GM21825 (cell line): ENCODE results near the gene TBCD.
"Not testable (repeated sequence)": the region's sequence is repeated elsewhere in the genome, so short reads cannot be mapped to it uniquely, and the experiment has no call there.

Experiments used
- ATAC-seq: cut with Tn5 transposase; IDR thresholded peaks from one replicate; pipeline ENCODE4 v1.9.1; 2021; ENCODE audit warnings: mild to moderate bottlenecking, moderate library complexity; ENCODE audit not compliant: unreplicated experiment

TBCD gene

GRCh38 chr17:82984751-82985427 is 233.0 kb downstream of the TBCD start:
- ATAC-seq, result no peak

GRCh38 chr17:82985428-82985805 is 233.6 kb downstream of the TBCD start:
- ATAC-seq, result no peak

GRCh38 chr17:82985973-82986372 is 234.1 kb downstream of the TBCD start:
- ATAC-seq, result no peak

GRCh38 chr17:82989051-82989450 is 237.2 kb downstream of the TBCD start:
- not testable (repeated sequence) for ATAC-seq

GRCh38 chr17:82989881-82990280 is 238.0 kb downstream of the TBCD start:
- ATAC-seq, result no peak

- no peak for ATAC-seq
Measured at GRCh38 chr17:82993005-82993404, 241.1 kb downstream of the TBCD start.
